WTC11 (cell line): Measurements from ENCODE around the gene TST. TPM values are rescaled to one million over a fixed set of nuclear protein-coding genes. Genes with fewer than 3 reads are reported as not detected.

ENCODE experiments used
- ATAC-seq: fragments of 200-7000 bp; cut with Tn5 transposase; 2 replicates; pipeline ENCODE4 v1.10.0; 2021; ENCODE audit warnings: mild to moderate bottlenecking, moderate library complexity
- CTCF ChIA-PET: fragments of 300-600 bp; sonication (Branson Sonifier 250); formaldehyde crosslinking; loops from one replicate; lab custom pipeline; 2021; ENCODE audit warnings: antibody characterized with exemption; lab: Charles Lee
- POLR2A ChIA-PET: fragments of 350-600 bp; sonication (Branson Sonifier 250); formaldehyde crosslinking; loops from one replicate; lab custom pipeline; 2021; ENCODE audit warnings: antibody characterized with exemption; lab: Charles Lee
- DNase-seq: peaks from one replicate; pipeline ENCODE4 v3.0.0; 2021; ENCODE audit warnings: low spot score
- H3K27ac Mint-ChIP-seq: 2 replicates; pipeline ENCODE4 v1.8.0; 2021; ENCODE audit warnings: mixed read lengths
- H3K27me3 Mint-ChIP-seq: 2 replicates; pipeline ENCODE4 v1.8.0; 2021; ENCODE audit warnings: low read depth, mild to moderate bottlenecking, moderate library complexity, mixed read lengths
- H3K36me3 Mint-ChIP-seq: 2 replicates; pipeline ENCODE4 v1.8.0; 2021; ENCODE audit warnings: mixed read lengths
- H3K4me1 Mint-ChIP-seq: 2 replicates; pipeline ENCODE4 v1.8.0; 2022; ENCODE audit warnings: mixed read lengths
- H3K4me3 Mint-ChIP-seq: 2 replicates; pipeline ENCODE4 v1.8.0; 2021; ENCODE audit warnings: mild to moderate bottlenecking, moderate library complexity, mixed read lengths
- H3K9me3 Mint-ChIP-seq: 2 replicates; pipeline ENCODE4 v1.8.0; 2021; ENCODE audit warnings: mixed read lengths
- CBFB ChIP-seq: sonication (generic); formaldehyde crosslinking; IDR thresholded peaks from 2 replicates; pipeline ENCODE4 v1.8.1; 2022; ENCODE audit warnings: mild to moderate bottlenecking, low read depth, missing genetic modification reagents
- CREB1 ChIP-seq: sonication (generic); formaldehyde crosslinking; IDR thresholded peaks from 2 replicates; pipeline ENCODE4 v1.8.0; 2023; ENCODE audit warnings: mild to moderate bottlenecking, missing genetic modification reagents
- ELF4 ChIP-seq: sonication (generic); formaldehyde crosslinking; IDR thresholded peaks from 2 replicates; pipeline ENCODE4 v1.8.1; 2022; ENCODE audit warnings: low read depth, mild to moderate bottlenecking, moderate library complexity, missing genetic modification reagents
- FOXK1 ChIP-seq: sonication (generic); formaldehyde crosslinking; IDR thresholded peaks from 2 replicates; pipeline ENCODE4 v1.8.0; 2022; ENCODE audit warnings: mild to moderate bottlenecking, moderate library complexity, missing genetic modification reagents
- FOXP1 ChIP-seq: sonication (generic); formaldehyde crosslinking; IDR thresholded peaks from 2 replicates; pipeline ENCODE4 v1.8.0; 2022; ENCODE audit warnings: missing genetic modification reagents, mild to moderate bottlenecking, moderate library complexity, borderline replicate concordance
- GRHL2 ChIP-seq: fragments of 250-450 bp; sonication (Bioruptor Pico); IDR thresholded peaks from 2 replicates; pipeline ENCODE4 v1.8.0; 2022; ENCODE audit warnings: mild to moderate bottlenecking, moderate library complexity; ENCODE audit not compliant: insufficient replicate concordance, severe bottlenecking
- GTF2I ChIP-seq: fragments of 250-450 bp; sonication (Bioruptor Pico); conservative IDR thresholded peaks from 2 replicates; pipeline ENCODE4 v1.4.0; 2021; ENCODE audit warnings: mild to moderate bottlenecking
- PRDM15 ChIP-seq: sonication (generic); formaldehyde crosslinking; IDR thresholded peaks from 2 replicates; pipeline ENCODE4 v1.8.0; 2022; ENCODE audit warnings: missing genetic modification reagents
- RELA ChIP-seq: sonication (generic); formaldehyde crosslinking; IDR thresholded peaks from 2 replicates; pipeline ENCODE4 v1.8.1; 2022; ENCODE audit warnings: missing genetic modification reagents, mild to moderate bottlenecking, borderline replicate concordance
- SMAD3 ChIP-seq: sonication (generic); formaldehyde crosslinking; IDR thresholded peaks from 2 replicates; pipeline ENCODE4 v1.8.0; 2022; ENCODE audit warnings: missing genetic modification reagents, mild to moderate bottlenecking, borderline replicate concordance
- SOX15 ChIP-seq: fragments of 250-450 bp; sonication (Bioruptor Pico); IDR thresholded peaks from 2 replicates; pipeline ENCODE4 v1.9.0; 2021; ENCODE audit warnings: mild to moderate bottlenecking
- SP1 ChIP-seq: sonication (generic); formaldehyde crosslinking; conservative IDR thresholded peaks from 2 replicates; pipeline ENCODE4 v1.8.1; 2022; ENCODE audit warnings: missing genetic modification reagents
- ZNF138 ChIP-seq: sonication (generic); formaldehyde crosslinking; conservative IDR thresholded peaks from 2 replicates; pipeline ENCODE4 v1.8.1; 2022; ENCODE audit warnings: mild to moderate bottlenecking, moderate library complexity, missing genetic modification reagents
- ZNF263 ChIP-seq: sonication (generic); formaldehyde crosslinking; IDR thresholded peaks from 2 replicates; pipeline ENCODE4 v1.8.1; 2022; ENCODE audit warnings: low read depth, mild to moderate bottlenecking, moderate library complexity, missing genetic modification reagents
- ZNF532 ChIP-seq: fragments of 250-450 bp; sonication (Bioruptor Pico); IDR thresholded peaks from 2 replicates; pipeline ENCODE4 v1.9.0; 2021; ENCODE audit warnings: mild to moderate bottlenecking, borderline replicate concordance
- ZNF671 ChIP-seq: fragments of 250-450 bp; sonication (Bioruptor Pico); IDR thresholded peaks from 2 replicates; pipeline ENCODE4 v1.8.0; 2021; ENCODE audit warnings: mild to moderate bottlenecking
- total RNA-seq: library from RNA; stranded (reverse); gene quantifications from 3 replicates; pipeline ENCODE4 v1.2.3, GENCODE V29; 2021
- TF ChIP-seq, protein P1 (sequence below): sonication (generic); formaldehyde crosslinking; IDR thresholded peaks from 2 replicates; pipeline ENCODE4 v1.8.1; 2023; ENCODE audit warnings: mild to moderate bottlenecking, moderate library complexity, missing genetic modification reagents
- TF ChIP-seq, protein P2 (sequence below): sonication (generic); formaldehyde crosslinking; IDR thresholded peaks from 2 replicates; pipeline ENCODE4 v1.8.1; 2022; ENCODE audit warnings: mild to moderate bottlenecking, moderate library complexity, missing genetic modification reagents
- TF ChIP-seq, protein P3 (sequence below): fragments of 250-450 bp; sonication (Bioruptor Pico); IDR thresholded peaks from 2 replicates; pipeline ENCODE4 v1.9.0; 2021; ENCODE audit warnings: moderate library complexity, mild to moderate bottlenecking, inconsistent platforms, borderline replicate concordance

The TST gene
- total RNA-seq, 1 experiment from 2014 or later: 24.4 TPM

DNA sequence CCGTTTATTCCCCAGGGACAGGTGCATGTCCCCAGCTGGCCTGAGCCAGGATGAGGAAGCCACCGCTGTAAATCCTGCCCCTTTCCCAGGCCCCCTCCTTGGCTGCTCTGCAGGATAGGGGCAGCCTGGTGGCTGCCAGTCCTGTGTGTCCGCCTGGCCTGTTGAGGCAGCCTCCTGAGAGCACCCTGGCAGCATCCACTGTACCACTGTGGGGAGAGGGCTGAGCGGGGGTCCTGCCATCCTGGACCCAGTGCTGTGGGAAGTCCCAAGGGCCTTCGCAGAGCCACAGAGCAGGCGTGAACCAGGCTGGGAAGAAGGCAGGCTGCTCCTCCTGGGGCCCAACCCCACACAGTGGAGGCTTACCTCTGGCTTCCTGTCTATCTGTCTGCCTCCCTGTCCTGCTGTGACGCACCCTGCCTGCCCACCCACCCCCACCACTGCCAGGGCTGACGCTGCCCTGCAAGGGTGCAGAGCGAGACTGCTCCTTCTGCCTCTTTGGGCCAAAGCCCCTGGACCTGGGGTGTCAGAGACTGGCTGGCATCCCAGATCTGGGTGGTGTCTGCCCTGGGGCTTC, 40.7 kb upstream of the TST start:
- H3K4me1 Mint-ChIP-seq: peaks cover 17% of the 10 kb centered on the region
- peaks cover 9% of the 10 kb centered on the region for H3K36me3 Mint-ChIP-seq
- ChIA-PET POLR2A (no interaction called here), CTCF (interaction anchor here (1.8 kb wide), 1 partner anchor 14 kb away, joined by 7 read pairs; no protein-coding TSS in a partner anchor)
- H3K4me3 Mint-ChIP-seq: no peak overlapping the region
- H3K9me3 Mint-ChIP-seq: no peaks in the 10 kb centered on the region
- no peak overlapping the region for H3K27ac Mint-ChIP-seq
- peaks cover 3% of the 10 kb centered on the region; the same call in 1 of the 2 replicates for H3K27me3 Mint-ChIP-seq
- no peak for ATAC-seq
- TF ChIP-seq GTF2I (CRISPR knock-in tag): no peak
- TF ChIP-seq ELF4: no peak
- TF ChIP-seq SOX15 (CRISPR knock-in tag): no peak
- no peak for TF ChIP-seq SP1
- TF ChIP-seq, protein P1, sequence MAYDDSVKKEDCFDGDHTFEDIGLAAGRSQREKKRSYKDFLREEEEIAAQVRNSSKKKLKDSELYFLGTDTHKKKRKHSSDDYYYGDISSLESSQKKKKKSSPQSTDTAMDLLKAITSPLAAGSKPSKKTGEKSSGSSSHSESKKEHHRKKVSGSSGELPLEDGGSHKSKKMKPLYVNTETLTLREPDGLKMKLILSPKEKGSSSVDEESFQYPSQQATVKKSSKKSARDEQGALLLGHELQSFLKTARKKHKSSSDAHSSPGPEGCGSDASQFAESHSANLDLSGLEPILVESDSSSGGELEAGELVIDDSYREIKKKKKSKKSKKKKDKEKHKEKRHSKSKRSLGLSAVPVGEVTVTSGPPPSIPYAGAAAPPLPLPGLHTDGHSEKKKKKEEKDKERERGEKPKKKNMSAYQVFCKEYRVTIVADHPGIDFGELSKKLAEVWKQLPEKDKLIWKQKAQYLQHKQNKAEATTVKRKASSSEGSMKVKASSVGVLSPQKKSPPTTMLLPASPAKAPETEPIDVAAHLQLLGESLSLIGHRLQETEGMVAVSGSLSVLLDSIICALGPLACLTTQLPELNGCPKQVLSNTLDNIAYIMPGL (CRISPR knock-in tag): no peak
- TF ChIP-seq RELA (CRISPR knock-in tag): no peak
- TF ChIP-seq ZNF263: no peak
- no peak for DNase-seq

GRCh38 chr22:37058917-37059701, 39.9 kb upstream of the TST start:
- DNase-seq (no peak), ATAC-seq (peak; percentile 73)
- Mint-ChIP-seq H3K27ac (no peak overlapping the region), H3K4me1 (peaks cover 17% of the 10 kb centered on the region), H3K9me3 (no peaks in the 10 kb centered on the region)
- ChIA-PET CTCF (interaction anchor here (0.9 to 1.8 kb wide), 3 partner anchors 14 to 141 kb away, joined by 3 to 7 read pairs (median 6); no protein-coding TSS in a partner anchor), POLR2A (no interaction called here)
- TF ChIP-seq PRDM15 (CRISPR knock-in tag) (no peak), FOXP1 (no peak), ZNF138 (CRISPR knock-in tag) (no peak)
- TF ChIP-seq, all 79 proteins: peak for 0
- Mint-ChIP-seq H3K36me3 (peaks cover 9% of the 10 kb centered on the region), H3K27me3 (no peaks in the 10 kb centered on the region), H3K4me3 (no peak overlapping the region)

GRCh38 chr22:37057796-37058510, 38.7 kb upstream of the TST start:
- H3K4me1 Mint-ChIP-seq: peaks cover 8% of the 10 kb centered on the region
- H3K27me3 Mint-ChIP-seq: no peaks in the 10 kb centered on the region
- H3K36me3 Mint-ChIP-seq: peaks cover 9% of the 10 kb centered on the region
- POLR2A ChIA-PET: no interaction called here
- H3K4me3 Mint-ChIP-seq: no peak overlapping the region
- no peak for TF ChIP-seq CREB1 (CRISPR knock-in tag)
- TF ChIP-seq FOXK1: no peak
- TF ChIP-seq, protein P2, sequence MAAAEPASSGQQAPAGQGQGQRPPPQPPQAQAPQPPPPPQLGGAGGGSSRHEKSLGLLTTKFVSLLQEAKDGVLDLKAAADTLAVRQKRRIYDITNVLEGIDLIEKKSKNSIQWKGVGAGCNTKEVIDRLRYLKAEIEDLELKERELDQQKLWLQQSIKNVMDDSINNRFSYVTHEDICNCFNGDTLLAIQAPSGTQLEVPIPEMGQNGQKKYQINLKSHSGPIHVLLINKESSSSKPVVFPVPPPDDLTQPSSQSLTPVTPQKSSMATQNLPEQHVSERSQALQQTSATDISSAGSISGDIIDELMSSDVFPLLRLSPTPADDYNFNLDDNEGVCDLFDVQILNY (CRISPR knock-in tag): no peak
- no peak for TF ChIP-seq GRHL2 (CRISPR knock-in tag)
- no peak for TF ChIP-seq ZNF532 (CRISPR knock-in tag)
- TF ChIP-seq, protein P3, sequence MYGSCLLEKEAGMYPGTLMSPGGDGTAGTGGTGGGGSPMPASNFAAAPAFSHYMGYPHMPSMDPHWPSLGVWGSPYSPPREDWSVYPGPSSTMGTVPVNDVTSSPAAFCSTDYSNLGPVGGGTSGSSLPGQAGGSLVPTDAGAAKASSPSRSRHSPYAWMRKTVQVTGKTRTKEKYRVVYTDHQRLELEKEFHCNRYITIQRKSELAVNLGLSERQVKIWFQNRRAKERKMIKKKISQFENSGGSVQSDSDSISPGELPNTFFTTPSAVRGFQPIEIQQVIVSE: no peak
- no peak for TF ChIP-seq SMAD3
- no peak for TF ChIP-seq CBFB (CRISPR knock-in tag)
- TF ChIP-seq ZNF671 (CRISPR knock-in tag): no peak
- no peak for DNase-seq
- CTCF ChIA-PET: interaction anchor here (0.9 to 1.8 kb wide), 3 partner anchors 12 to 142 kb away, joined by 6 to 7 read pairs (median 6); no protein-coding TSS in a partner anchor
- H3K27ac Mint-ChIP-seq: no peak overlapping the region
- no peak for ATAC-seq
- H3K9me3 Mint-ChIP-seq: no peaks in the 10 kb centered on the region
